ENCODE results near the gene CLHC1. TPM values are rescaled to one million over a fixed set of nuclear protein-coding genes. Genes with fewer than 3 reads are reported as not detected.

CLHC1 gene
- total and polyA plus RNA-seq, 2 of the 8 experiments (the other 6 are each of a cell fraction or from before 2014, with no cell fraction given): 2.6 to 10.8 TPM

GRCh38 chr2:55155206-55155605 is 76.9 kb downstream of the CLHC1 start:
- no peak overlapping the region for H3K27ac ChIP-seq (ENCODE audit: low read depth, low read length)
- no peaks in the 10 kb centered on the region for H3K23me2 ChIP-seq (ENCODE audit: low read depth, low read length)
- H2BK5ac ChIP-seq (ENCODE audit: low read depth, low read length): no peak overlapping the region
- WGBS, 2 experiments (ENCODE audit: extremely low coverage in 1 of 2, insufficient coverage in 1 of 2, insufficient read length in 1 of 2, insufficient replicate concordance in 2 of 2, low coverage in 1 of 2, low lambda C conversion rate in 2 of 2, missing lambda C conversion rate in 1 of 2): 85% methylated on average over 4 of the region's 4 CpGs; no CpG with 5 or more reads in 1 of the 2 experiments
- no peak overlapping the region for H2BK20ac ChIP-seq (ENCODE audit: low read length)
- H4K91ac ChIP-seq (replicated peaks; ENCODE audit: insufficient read length, low read length): no peak overlapping the region
- no peak overlapping the region for H3K56ac ChIP-seq (replicated peaks; ENCODE audit: insufficient read length, low read depth, low read length)
- no peak overlapping the region for H4K8ac ChIP-seq (ENCODE audit: extremely low read depth, insufficient read depth, low read length)
- no peaks in the 10 kb centered on the region for H3K79me2 ChIP-seq (ENCODE audit: control insufficient read depth in 1 of 2, insufficient read depth in 2 of 2, low read length in 2 of 2)
- no peak overlapping the region for H2AFZ ChIP-seq (ENCODE audit: low read length)
- no peaks in the 10 kb centered on the region for H3K36me3 ChIP-seq (ENCODE audit: control insufficient read depth in 2 of 4, insufficient read depth in 4 of 4, low read length in 3 of 4)
- no peaks in the 10 kb centered on the region for H3K79me1 ChIP-seq (ENCODE audit: low read depth, low read length)
- CTCF ChIA-PET (ENCODE audit: partially characterized antibody): interaction anchor here (1.1 to 2.0 kb wide), 2 partner anchors 12 to 20 kb away, joined by 5 to 15 read pairs; no protein-coding TSS in a partner anchor
- H3K14ac ChIP-seq (ENCODE audit: insufficient read length): no peak overlapping the region
- POLR2A ChIA-PET (ENCODE audit: partially characterized antibody): interaction anchor here (1.0 to 2.2 kb wide), 2 partner anchors 11 to 21 kb away, joined by 3 to 6 read pairs; no protein-coding TSS in a partner anchor
- no peak overlapping the region for H3K4ac ChIP-seq (replicated peaks; ENCODE audit: insufficient read length, low read depth, low read length)
- H2BK12ac ChIP-seq (ENCODE audit: low read depth, low read length): no peak overlapping the region
- H3K27me3 ChIP-seq (replicated peaks in 1 of 4; ENCODE audit: control insufficient read depth in 3 of 4, extremely low read depth in 1 of 4, insufficient read depth in 3 of 4, low read length in 3 of 4): no peaks in the 10 kb centered on the region
- H3K9me3 ChIP-seq (ENCODE audit: insufficient read depth in 2 of 2, low read depth in 1 of 2, low read length in 1 of 2): no peaks in the 10 kb centered on the region
- no peak overlapping the region for H2BK15ac ChIP-seq (ENCODE audit: low read length)
- H3K4me1 ChIP-seq (replicated peaks in 1 of 4; ENCODE audit: control insufficient read depth in 3 of 4, insufficient read depth in 4 of 4, low read length in 3 of 4): peaks cover 0 to 13% (median 0%) of the 10 kb centered on the region in 4 experiments; a peak in 2 of 7 replicates
- no peak overlapping the region for H2BK120ac ChIP-seq (replicated peaks; ENCODE audit: low read depth, low read length)
- H4K5ac ChIP-seq (ENCODE audit: insufficient read length, low read depth, low read length): no peak overlapping the region
- H3K4me2 ChIP-seq (ENCODE audit: insufficient read depth in 1 of 2, low read depth in 2 of 2, low read length in 2 of 2): no peak overlapping the region
- no peak for FAIRE-seq
- no peak overlapping the region for H3K23ac ChIP-seq (ENCODE audit: insufficient read length)
- no peak overlapping the region for H3K4me3 ChIP-seq (ENCODE audit: extremely low read depth in 1 of 4, insufficient read depth in 2 of 4, low read depth in 3 of 4, low read length in 4 of 4)
- DNase-seq (ENCODE audit: low read depth in 1 of 2, low spot score in 2 of 2): no peak
- H2AK5ac ChIP-seq (ENCODE audit: low read depth, low read length): no peak overlapping the region
- no peak overlapping the region for H3K9ac ChIP-seq (replicated peaks in 1 of 4; ENCODE audit: extremely low read depth in 1 of 4, low read depth in 3 of 4, low read length in 3 of 4)
- H4K20me1 ChIP-seq (replicated peaks in 1 of 2; ENCODE audit: control insufficient read depth in 1 of 2, insufficient read depth in 2 of 2, low read length in 2 of 2): no peaks in the 10 kb centered on the region
- no peak overlapping the region for H3K18ac ChIP-seq (ENCODE audit: extremely low read depth, low read length)
- TF ChIP-seq PHF8 (conservative IDR thresholded peaks at IDR 0.05; ENCODE audit: low read depth, low read length) (no peak), CBX8 (IDR thresholded peaks at IDR 0.05; ENCODE audit: borderline replicate concordance, low read depth, low read length) (no peak), TCF12 (IDR thresholded peaks at IDR 0.05; ENCODE audit: low read depth, low read length) (no peak), BCL11A (IDR thresholded peaks at IDR 0.05; ENCODE audit: low read depth in 2 of 2, low read length in 2 of 2) (no peak), JUN (IDR thresholded peaks at IDR 0.05; ENCODE audit: low read depth, low read length) (no peak), SP4 (IDR thresholded peaks at IDR 0.05; ENCODE audit: low read length) (no peak), GABPA (IDR thresholded peaks at IDR 0.05; ENCODE audit: borderline replicate concordance, insufficient read depth, low read length) (no peak), POU5F1 (IDR thresholded peaks at IDR 0.05; ENCODE audit: low read depth, low read length) (no peak), SIX5 (IDR thresholded peaks at IDR 0.05; ENCODE audit: low read depth, low read length) (no peak), E2F6 (IDR thresholded peaks at IDR 0.05) (no peak), EP300 (IDR thresholded peaks at IDR 0.05; ENCODE audit: borderline replicate concordance in 1 of 2, low read depth in 2 of 2, low read length in 2 of 2) (no peak), CHD2 (IDR thresholded peaks at IDR 0.05; ENCODE audit: low read length) (no peak), USF2 (IDR thresholded peaks at IDR 0.05; ENCODE audit: low read length) (no peak)
